ENCODE measurements around the gene NOTUM.

NOTUM gene

GRCh38 chr17:81962499-81963441 lies 1.8 kb upstream of the NOTUM start:
- peak overlapping the region; percentile 46 for H4K91ac ChIP-seq (ENCODE audit: low read depth, low read length)
- no peak overlapping the region for H3K23ac ChIP-seq (ENCODE audit: low read length)
- no peaks in the 10 kb centered on the region for H3K9me3 ChIP-seq (ENCODE audit: insufficient read depth, low read depth, low read length)
- no peak overlapping the region for H3K4me3 ChIP-seq (ENCODE audit: low read depth, low read length)
- peaks cover 14 to 24% of the 10 kb centered on the region in 2 experiments for H3K4me1 ChIP-seq (ENCODE audit: control insufficient read depth in 1 of 2, insufficient read depth in 2 of 2, low read length in 2 of 2)
- no peak overlapping the region for H2BK12ac ChIP-seq (ENCODE audit: low read length)
- no peak overlapping the region for H3K18ac ChIP-seq (ENCODE audit: low read length)
- H3K36me3 ChIP-seq (ENCODE audit: control insufficient read depth in 1 of 2, insufficient read depth in 2 of 2, low read length in 2 of 2) = no peaks in the 10 kb centered on the region
- no peak overlapping the region for H3K27ac ChIP-seq (ENCODE audit: low read depth, low read length)
- WGBS (ENCODE audit: extremely low coverage, insufficient coverage, insufficient read length) = no CpG with 5 or more reads among the region's 37 CpGs
- no peak overlapping the region for H2AFZ ChIP-seq (ENCODE audit: insufficient read depth, low read length, poor library complexity)
- no peak overlapping the region for H3K14ac ChIP-seq (ENCODE audit: low read length)
- no peak overlapping the region for H2AK5ac ChIP-seq (ENCODE audit: low read length)
- H4K12ac ChIP-seq (ENCODE audit: low read depth, low read length) = no peak overlapping the region
- no peak overlapping the region for H2BK120ac ChIP-seq (ENCODE audit: insufficient read depth, low read length, poor library complexity)
- no peak overlapping the region for H4K8ac ChIP-seq (ENCODE audit: low read depth, low read length)
- no peak overlapping the region for H3K4ac ChIP-seq (ENCODE audit: low read depth, low read length)
- peaks cover 3% of the 10 kb centered on the region for H3K79me2 ChIP-seq (ENCODE audit: control insufficient read depth, insufficient read depth, low read length, poor library complexity)
- peaks cover 23% of the 10 kb centered on the region for H3K79me1 ChIP-seq (ENCODE audit: low read length)
- H3K9ac ChIP-seq (ENCODE audit: low read length) = no peak overlapping the region
- no peak overlapping the region for H2BK5ac ChIP-seq (ENCODE audit: low read depth, low read length, poor library complexity)
- peak in 1 of 2 donors; percentile 58 for DNase-seq
- H3K4me2 ChIP-seq (ENCODE audit: low read length) = no peak overlapping the region
- peaks cover 35% of the 10 kb centered on the region for H3K27me3 ChIP-seq (ENCODE audit: insufficient read depth, low read length)

DNA sequence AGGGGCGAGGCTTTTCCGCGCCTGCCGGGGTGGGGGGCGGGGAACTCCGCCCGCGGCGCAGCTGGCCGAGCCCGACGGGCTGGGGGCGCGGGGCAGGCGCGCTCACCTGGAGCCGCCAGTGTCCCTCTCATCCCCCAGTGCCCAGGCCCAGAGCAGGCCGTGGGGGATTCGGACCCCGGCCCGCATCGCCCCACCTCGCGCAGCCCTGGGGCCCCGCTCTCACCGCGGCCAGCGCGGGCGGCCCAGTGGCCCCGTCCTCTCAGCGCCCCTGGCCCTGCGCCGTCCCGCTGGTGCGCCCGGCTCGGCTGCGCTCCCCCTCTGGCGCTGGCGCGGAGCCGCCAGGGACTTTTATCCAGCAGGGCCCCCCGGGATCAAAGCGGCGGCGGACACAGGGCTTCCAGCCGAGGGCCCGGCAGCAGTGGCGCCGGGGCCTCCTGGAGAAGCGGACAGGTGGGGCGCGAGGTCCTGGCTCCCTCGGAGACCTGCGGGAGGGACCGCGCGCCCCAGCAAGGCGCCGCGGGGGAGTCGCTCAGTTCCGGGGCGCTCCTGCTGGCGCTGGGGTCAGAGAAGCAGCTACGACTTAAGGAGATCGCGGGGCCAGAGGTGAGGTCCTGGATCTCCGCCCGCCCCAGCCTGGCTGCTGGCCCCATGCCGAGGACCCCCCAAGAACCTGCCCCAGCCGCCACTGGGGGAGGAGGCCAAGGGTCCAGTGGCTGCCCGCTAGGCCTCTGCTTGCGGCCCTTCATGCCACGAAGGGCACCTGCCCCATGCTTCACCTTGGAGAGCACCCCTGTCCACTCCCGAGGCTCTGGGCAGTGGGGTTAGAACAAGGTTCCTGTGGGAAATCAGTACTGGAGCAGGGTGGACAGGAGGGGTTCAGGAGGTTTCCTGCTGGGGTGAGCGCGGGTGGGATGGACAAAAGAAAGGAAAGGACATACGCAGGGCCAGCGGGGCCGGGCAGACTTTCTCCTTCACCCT lies 823 bp upstream of the NOTUM start:
- H2AK5ac ChIP-seq (ENCODE audit: low read length) = no peak overlapping the region
- H3K18ac ChIP-seq (ENCODE audit: low read length) = no peak overlapping the region

DNA sequence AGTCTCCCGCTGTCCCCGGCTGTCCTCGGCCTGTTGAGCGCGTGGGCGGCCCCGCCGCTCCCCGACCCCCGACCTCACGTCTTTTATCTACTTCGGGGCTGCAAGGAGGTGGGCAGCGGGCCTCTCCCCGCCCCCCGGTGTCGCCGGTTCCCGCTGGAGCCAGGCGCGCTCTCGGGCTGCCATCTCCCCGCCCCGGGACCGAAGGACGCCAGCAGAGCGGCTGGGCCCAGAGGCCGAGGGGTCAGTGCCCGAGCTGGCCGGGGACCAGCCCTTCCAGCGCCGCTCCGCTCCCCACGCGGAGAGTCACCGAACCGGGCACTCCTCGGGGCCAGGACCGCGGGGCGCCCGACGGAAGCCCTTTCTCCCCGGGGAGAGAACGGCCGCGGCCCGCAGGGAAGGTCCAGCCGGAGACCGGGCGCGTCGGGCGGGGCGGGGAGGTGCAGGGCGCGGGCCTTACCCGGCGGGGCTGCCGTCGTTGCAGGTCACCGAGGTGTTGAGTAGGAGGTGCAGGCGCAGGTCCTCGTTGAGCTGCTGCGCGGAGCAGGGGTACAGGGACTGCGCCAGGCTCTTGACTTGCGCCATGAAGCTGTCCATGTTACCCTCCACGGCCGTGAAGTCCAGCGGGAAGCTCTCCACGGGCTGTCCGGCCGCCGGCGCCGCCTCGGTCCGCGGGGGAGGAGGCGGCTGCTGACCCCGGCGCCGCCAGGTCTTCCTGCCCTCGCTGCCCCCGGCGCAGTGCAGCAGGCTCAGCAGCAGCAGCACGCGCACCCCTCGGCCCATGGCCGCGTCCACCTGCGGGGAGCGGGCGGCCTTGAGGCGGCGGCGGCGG lies 643 bp downstream of the NOTUM start:
- Histone ChIP-seq H3K36me3 (ENCODE audit: control insufficient read depth in 1 of 2, insufficient read depth in 2 of 2, low read length in 2 of 2) (peaks cover 0 to 3% of the 10 kb centered on the region in 2 experiments), H2BK120ac (ENCODE audit: insufficient read depth, low read length, poor library complexity) (peak overlapping the region; percentile 64), H3K9ac (ENCODE audit: low read length) (peak overlapping the region; percentile 20), H2BK5ac (ENCODE audit: low read depth, low read length, poor library complexity) (no peak overlapping the region), H4K8ac (ENCODE audit: low read depth, low read length) (peak overlapping the region; percentile 55), H3K79me2 (ENCODE audit: control insufficient read depth, insufficient read depth, low read length, poor library complexity) (peaks cover 3% of the 10 kb centered on the region), H2AFZ (ENCODE audit: insufficient read depth, low read length, poor library complexity) (peak overlapping the region; percentile 79), H3K4ac (ENCODE audit: low read depth, low read length) (peak overlapping the region; percentile 51), H3K27ac (ENCODE audit: low read depth, low read length) (no peak overlapping the region), H3K18ac (ENCODE audit: low read length) (peak overlapping the region; percentile 31), H2AK5ac (ENCODE audit: low read length) (no peak overlapping the region), H2BK12ac (ENCODE audit: low read length) (peak overlapping the region; percentile 45), H4K12ac (ENCODE audit: low read depth, low read length) (peak overlapping the region; percentile 63), H3K9me3 (ENCODE audit: insufficient read depth, low read depth, low read length) (no peaks in the 10 kb centered on the region), H3K14ac (ENCODE audit: low read length) (peak overlapping the region; percentile 7), H3K4me1 (ENCODE audit: control insufficient read depth in 1 of 2, insufficient read depth in 2 of 2, low read length in 2 of 2) (peaks cover 15 to 21% of the 10 kb centered on the region in 2 experiments), H3K23ac (ENCODE audit: low read length) (no peak overlapping the region), H3K79me1 (ENCODE audit: low read length) (peaks cover 13% of the 10 kb centered on the region), H3K4me2 (ENCODE audit: low read length) (peak overlapping the region; percentile 78), H3K4me3 (ENCODE audit: low read depth, low read length) (peak overlapping the region; percentile 68), H3K27me3 (ENCODE audit: insufficient read depth, low read length) (peaks cover 35% of the 10 kb centered on the region), H4K91ac (ENCODE audit: low read depth, low read length) (peak overlapping the region; percentile 75)
- DNase-seq = peak in 1 of 2 donors; percentile 53
- no CpG with 5 or more reads among the region's 98 CpGs for WGBS (ENCODE audit: extremely low coverage, insufficient coverage, insufficient read length)

More for the DNA sequence above, 823 bp upstream of the NOTUM start:
- peak overlapping the region; percentile 59 for H4K91ac ChIP-seq (ENCODE audit: low read depth, low read length)
- no peaks in the 10 kb centered on the region for H3K9me3 ChIP-seq (ENCODE audit: insufficient read depth, low read depth, low read length)
- H3K23ac ChIP-seq (ENCODE audit: low read length) = no peak overlapping the region
- H3K36me3 ChIP-seq (ENCODE audit: control insufficient read depth in 1 of 2, insufficient read depth in 2 of 2, low read length in 2 of 2) = peaks cover 0 to 2% of the 10 kb centered on the region in 2 experiments
- H2BK12ac ChIP-seq (ENCODE audit: low read length) = no peak overlapping the region
- H2BK5ac ChIP-seq (ENCODE audit: low read depth, low read length, poor library complexity) = no peak overlapping the region
- H3K14ac ChIP-seq (ENCODE audit: low read length) = no peak overlapping the region
- H3K27ac ChIP-seq (ENCODE audit: low read depth, low read length) = no peak overlapping the region
- peak overlapping the region; percentile 46 for H3K4me3 ChIP-seq (ENCODE audit: low read depth, low read length)
- H3K79me1 ChIP-seq (ENCODE audit: low read length) = peaks cover 16% of the 10 kb centered on the region
- WGBS (ENCODE audit: extremely low coverage, insufficient coverage, insufficient read length) = no CpG with 5 or more reads among the region's 82 CpGs
- H3K4me1 ChIP-seq (ENCODE audit: control insufficient read depth in 1 of 2, insufficient read depth in 2 of 2, low read length in 2 of 2) = peaks cover 12 to 19% of the 10 kb centered on the region in 2 experiments
- no peak overlapping the region for H2AFZ ChIP-seq (ENCODE audit: insufficient read depth, low read length, poor library complexity)
- peak in 1 of 2 donors; percentile 65 for DNase-seq
- H3K79me2 ChIP-seq (ENCODE audit: control insufficient read depth, insufficient read depth, low read length, poor library complexity) = peaks cover 3% of the 10 kb centered on the region
- H3K4me2 ChIP-seq (ENCODE audit: low read length) = peak overlapping the region; percentile 57
- no peak overlapping the region for H3K9ac ChIP-seq (ENCODE audit: low read length)
- peak overlapping the region; percentile 42 for H3K4ac ChIP-seq (ENCODE audit: low read depth, low read length)
- peaks cover 35% of the 10 kb centered on the region for H3K27me3 ChIP-seq (ENCODE audit: insufficient read depth, low read length)
- H4K12ac ChIP-seq (ENCODE audit: low read depth, low read length) = peak overlapping the region; percentile 39
- peak overlapping the region; percentile 3 for H2BK120ac ChIP-seq (ENCODE audit: insufficient read depth, low read length, poor library complexity)
- peak overlapping the region; percentile 52 for H4K8ac ChIP-seq (ENCODE audit: low read depth, low read length)

Measured in trophoblast cell (in vitro differentiated cells and primary cell).